ENCODE measurements around the gene SCARF2.
"Not testable (repeated sequence)": the region's sequence is repeated elsewhere in the genome, so short reads cannot be mapped to it uniquely, and the experiment has no call there.

SCARF2 gene

GRCh38 chr22:20463324-20464095 lies 25.9 kb upstream of the SCARF2 start:
- no peak for DNase-seq (ENCODE audit: low read depth)

GRCh38 chr22:20459862-20460261 lies 22.2 kb upstream of the SCARF2 start:
- no peak for DNase-seq (ENCODE audit: low read depth)

- no peak for DNase-seq (ENCODE audit: low read depth)
Observed at GRCh38 chr22:20459152-20459542, 21.5 kb upstream of the SCARF2 start.

GRCh38 chr22:20458530-20459151 lies 21.0 kb upstream of the SCARF2 start:
- no peak for DNase-seq (ENCODE audit: low read depth)

- DNase-seq (ENCODE audit: low read depth) = no peak
Observed at GRCh38 chr22:20457506-20458240, 20.0 kb upstream of the SCARF2 start.

GRCh38 chr22:20456722-20457076 lies 19.1 kb upstream of the SCARF2 start:
- DNase-seq (ENCODE audit: low read depth) = no peak

- DNase-seq (ENCODE audit: low read depth) = peak; percentile 79
Observed at GRCh38 chr22:20456064-20456721, 18.6 kb upstream of the SCARF2 start.

GRCh38 chr22:20455709-20456063 lies 18.1 kb upstream of the SCARF2 start:
- DNase-seq (ENCODE audit: low read depth) = peak; percentile 14

GRCh38 chr22:20453222-20453621 lies 15.6 kb upstream of the SCARF2 start:
- DNase-seq (ENCODE audit: low read depth) = no peak

GRCh38 chr22:20451920-20452319 lies 14.3 kb upstream of the SCARF2 start:
- no peak for DNase-seq (ENCODE audit: low read depth)

- DNase-seq (ENCODE audit: low read depth) = not testable (repeated sequence)
Observed at GRCh38 chr22:20451129-20451778, 13.6 kb upstream of the SCARF2 start.

- DNase-seq (ENCODE audit: low read depth) = no peak
Observed at GRCh38 chr22:20450551-20450906, 12.9 kb upstream of the SCARF2 start.

- DNase-seq (ENCODE audit: low read depth) = no peak
Observed at GRCh38 chr22:20449819-20450550, 12.4 kb upstream of the SCARF2 start.

GRCh38 chr22:20448630-20449029 lies 11.0 kb upstream of the SCARF2 start:
- DNase-seq (ENCODE audit: low read depth) = no peak

GRCh38 chr22:20446383-20446970 lies 8.9 kb upstream of the SCARF2 start:
- no peak for DNase-seq (ENCODE audit: low read depth)

- DNase-seq (ENCODE audit: low read depth) = no peak
Observed at GRCh38 chr22:20444325-20444724, 6.7 kb upstream of the SCARF2 start.

GRCh38 chr22:20442485-20443284 lies 5.1 kb upstream of the SCARF2 start:
- no peak for DNase-seq (ENCODE audit: low read depth)

- peak; percentile 80 for DNase-seq (ENCODE audit: low read depth)
Observed at GRCh38 chr22:20441631-20442484, 4.2 kb upstream of the SCARF2 start.

Data from amniotic epithelial cell (primary cell).